ENCODE results near the gene KCNJ13. TPM values are rescaled to one million over a fixed set of nuclear protein-coding genes. Genes with fewer than 3 reads are reported as not detected.

KCNJ13 gene
- total RNA-seq, 1 donor from 2014 or later, result not detected

GRCh38 chr2:232761301-232761907, 15.0 kb downstream of the KCNJ13 start:
- DNase-seq (ENCODE audit: low spot score), result no peak
- Mint-ChIP-seq H3K27ac (ENCODE audit: unreplicated experiment) (no peak overlapping the region), H3K27me3 (ENCODE audit: low read depth) (no peaks in the 10 kb centered on the region), H3K4me1 (ENCODE audit: low read depth) (peaks cover 5% of the 10 kb centered on the region), H3K9me3 (ENCODE audit: low read depth) (no peaks in the 10 kb centered on the region), H3K4me3 (ENCODE audit: unreplicated experiment) (no peak overlapping the region), H3K36me3 (ENCODE audit: low read depth) (peaks cover 12% of the 10 kb centered on the region)
- TF ChIP-seq CTCF (IDR thresholded peaks at IDR 0.05), result peak; percentile 83

- no peak overlapping the region for H3K4me3 Mint-ChIP-seq (ENCODE audit: unreplicated experiment)
- no peaks in the 10 kb centered on the region for H3K4me1 Mint-ChIP-seq (ENCODE audit: low read depth)
- H3K9me3 Mint-ChIP-seq (ENCODE audit: low read depth), result no peaks in the 10 kb centered on the region
- no peaks in the 10 kb centered on the region for H3K27me3 Mint-ChIP-seq (ENCODE audit: low read depth)
- TF ChIP-seq CTCF (IDR thresholded peaks at IDR 0.05), result no peak
- DNase-seq (ENCODE audit: low spot score), result no peak
- peaks cover 16% of the 10 kb centered on the region for H3K36me3 Mint-ChIP-seq (ENCODE audit: low read depth)
- no peak overlapping the region for H3K27ac Mint-ChIP-seq (ENCODE audit: unreplicated experiment)
Measured at GRCh38 chr2:232757905-232758304, 18.5 kb downstream of the KCNJ13 start.

- TF ChIP-seq CTCF (IDR thresholded peaks at IDR 0.05), result no peak
- Mint-ChIP-seq H3K27ac (ENCODE audit: unreplicated experiment) (no peak overlapping the region), H3K36me3 (ENCODE audit: low read depth) (peaks cover 25% of the 10 kb centered on the region), H3K4me3 (ENCODE audit: unreplicated experiment) (no peak overlapping the region), H3K27me3 (ENCODE audit: low read depth) (no peaks in the 10 kb centered on the region), H3K9me3 (ENCODE audit: low read depth) (no peaks in the 10 kb centered on the region), H3K4me1 (ENCODE audit: low read depth) (peaks cover 7% of the 10 kb centered on the region)
- no peak for DNase-seq (ENCODE audit: low spot score)
Measured at GRCh38 chr2:232750135-232750671, 26.2 kb downstream of the KCNJ13 start.

GRCh38 chr2:232749331-232749730, 27.0 kb downstream of the KCNJ13 start:
- Mint-ChIP-seq H3K27ac (ENCODE audit: unreplicated experiment) (no peak overlapping the region), H3K4me1 (ENCODE audit: low read depth) (peaks cover 7% of the 10 kb centered on the region), H3K4me3 (ENCODE audit: unreplicated experiment) (no peak overlapping the region), H3K9me3 (ENCODE audit: low read depth) (no peaks in the 10 kb centered on the region), H3K27me3 (ENCODE audit: low read depth) (no peaks in the 10 kb centered on the region), H3K36me3 (ENCODE audit: low read depth) (peaks cover 25% of the 10 kb centered on the region)
- DNase-seq (ENCODE audit: low spot score), result no peak
- no peak for TF ChIP-seq CTCF (IDR thresholded peaks at IDR 0.05)

GRCh38 chr2:232748038-232748437, 28.3 kb downstream of the KCNJ13 start:
- no peak for TF ChIP-seq CTCF (IDR thresholded peaks at IDR 0.05)
- Mint-ChIP-seq H3K27ac (ENCODE audit: unreplicated experiment) (no peak overlapping the region), H3K4me1 (ENCODE audit: low read depth) (peaks cover 7% of the 10 kb centered on the region), H3K4me3 (ENCODE audit: unreplicated experiment) (no peak overlapping the region), H3K36me3 (ENCODE audit: low read depth) (peaks cover 20% of the 10 kb centered on the region), H3K9me3 (ENCODE audit: low read depth) (no peaks in the 10 kb centered on the region), H3K27me3 (ENCODE audit: low read depth) (no peaks in the 10 kb centered on the region)
- DNase-seq (ENCODE audit: low spot score), result no peak

All from chondrocyte (in vitro differentiated cells).